ENCODE measurements around the gene PLOD1. TPM values are rescaled to one million over a fixed set of nuclear protein-coding genes. Genes with fewer than 3 reads are reported as not detected.
"Not testable (repeated sequence)": the region's sequence is repeated elsewhere in the genome, so short reads cannot be mapped to it uniquely, and the experiment has no call there.

PLOD1 gene
- total RNA-seq, 2 donors from 2014 or later, result 73.6 to 80.2 TPM

GRCh38 chr1:11924334-11925195 lies 10.0 kb upstream of the PLOD1 start:
- no peak for DNase-seq (ENCODE audit: low spot score)
- no peak overlapping the region for H3K27ac ChIP-seq
- no peaks in the 10 kb centered on the region for H3K36me3 ChIP-seq
- H3K9me3 ChIP-seq, result no peaks in the 10 kb centered on the region
- H3K4me1 ChIP-seq (replicated peaks), result peaks cover 12% of the 10 kb centered on the region
- no peaks in the 10 kb centered on the region for H3K27me3 ChIP-seq (replicated peaks; ENCODE audit: insufficient read depth)
- TF ChIP-seq POLR2AphosphoS5 (IDR thresholded peaks at IDR 0.05) (no peak), CTCF (IDR thresholded peaks at IDR 0.05) (no peak), POLR2A (IDR thresholded peaks at IDR 0.05) (no peak)
- peak overlapping the region; percentile 59 to 65 for H3K4me3 ChIP-seq
- 45% methylated on average over 16 of the region's 16 CpGs for WGBS
- intact Hi-C loops (cut with DNase I), result no loop called here

GRCh38 chr1:11925196-11925937 lies 9.2 kb upstream of the PLOD1 start:
- 14% methylated on average over 12 of the region's 54 CpGs for WGBS
- H3K9me3 ChIP-seq; DNase-seq (ENCODE audit: low spot score); intact Hi-C loops (cut with DNase I); H3K27me3 ChIP-seq (replicated peaks; ENCODE audit: insufficient read depth); H3K36me3 ChIP-seq: not testable (repeated sequence)
- H3K4me1 ChIP-seq (replicated peaks), result peaks cover 12% of the 10 kb centered on the region
- peak overlapping the region in 1 of 2 donors; percentile 38 for H3K27ac ChIP-seq
- peak overlapping the region; percentile 59 to 65 for H3K4me3 ChIP-seq

GRCh38 chr1:11925938-11926292 lies 8.6 kb upstream of the PLOD1 start:
- Histone ChIP-seq H3K27ac (peak overlapping the region in 1 of 2 donors; percentile 38), H3K4me1 (replicated peaks) (peaks cover 12% of the 10 kb centered on the region)

GRCh38 chr1:11927866-11928592 lies 6.5 kb upstream of the PLOD1 start:
- 35% methylated on average over 5 of the region's 5 CpGs for WGBS
- Histone ChIP-seq H3K27me3 (replicated peaks; ENCODE audit: insufficient read depth) (no peaks in the 10 kb centered on the region), H3K4me3 (no peak overlapping the region), H3K36me3 (no peaks in the 10 kb centered on the region), H3K4me1 (replicated peaks) (peaks cover 12% of the 10 kb centered on the region), H3K27ac (no peak overlapping the region), H3K9me3 (no peaks in the 10 kb centered on the region)
- TF ChIP-seq POLR2A (IDR thresholded peaks at IDR 0.05) (no peak), CTCF (IDR thresholded peaks at IDR 0.05) (no peak), POLR2AphosphoS5 (IDR thresholded peaks at IDR 0.05) (no peak)
- intact Hi-C loops (cut with DNase I), result loop anchor here (2.0 kb wide), 1 partner anchor 19 kb away; no protein-coding TSS in a partner anchor
- DNase-seq (ENCODE audit: low spot score), result no peak

More at GRCh38 chr1:11925938-11926292, 8.6 kb upstream of the PLOD1 start:
- peak overlapping the region; percentile 59 to 65 for H3K4me3 ChIP-seq
- intact Hi-C loops (cut with DNase I), result loop anchor here (2.0 kb wide), 1 partner anchor 17 kb away; no protein-coding TSS in a partner anchor
- no peak for DNase-seq (ENCODE audit: low spot score)
- no peaks in the 10 kb centered on the region for H3K36me3 ChIP-seq
- 0% methylated on average over 21 of the region's 41 CpGs for WGBS
- TF ChIP-seq CTCF (IDR thresholded peaks at IDR 0.05), result no peak
- no peak for TF ChIP-seq POLR2AphosphoS5 (IDR thresholded peaks at IDR 0.05)
- no peak for TF ChIP-seq POLR2A (IDR thresholded peaks at IDR 0.05)
- no peaks in the 10 kb centered on the region for H3K27me3 ChIP-seq (replicated peaks; ENCODE audit: insufficient read depth)
- no peaks in the 10 kb centered on the region for H3K9me3 ChIP-seq

- no peaks in the 10 kb centered on the region for H3K4me1 ChIP-seq (replicated peaks)
- no peaks in the 10 kb centered on the region for H3K36me3 ChIP-seq
- TF ChIP-seq POLR2AphosphoS5 (IDR thresholded peaks at IDR 0.05) (peak; percentile 67), POLR2A (IDR thresholded peaks at IDR 0.05) (no peak), CTCF (IDR thresholded peaks at IDR 0.05) (no peak)
- intact Hi-C loops (cut with DNase I), result loop anchor here (5.0 kb wide), 1 partner anchor 47 kb away; no protein-coding TSS in a partner anchor
- DNase-seq (ENCODE audit: low spot score), result peak; percentile 49
- H3K4me3 ChIP-seq, result no peak overlapping the region
- no peaks in the 10 kb centered on the region for H3K27me3 ChIP-seq (replicated peaks; ENCODE audit: insufficient read depth)
- 2% methylated on average over 5 of the region's 5 CpGs for WGBS
- H3K9me3 ChIP-seq, result no peaks in the 10 kb centered on the region
- peak overlapping the region in 1 of 2 donors; percentile 38 for H3K27ac ChIP-seq
Measured at GRCh38 chr1:11929849-11930248, 4.7 kb upstream of the PLOD1 start.
